HG03025 (cell line): ENCODE data around the gene PSMC3.

Experiments
- ATAC-seq: cut with Tn5 transposase; IDR thresholded peaks from one replicate; pipeline ENCODE4 v1.9.1; 2021; ENCODE audit warnings: mild to moderate bottlenecking, moderate library complexity; ENCODE audit not compliant: unreplicated experiment, low FRiP score

PSMC3 gene

DNA sequence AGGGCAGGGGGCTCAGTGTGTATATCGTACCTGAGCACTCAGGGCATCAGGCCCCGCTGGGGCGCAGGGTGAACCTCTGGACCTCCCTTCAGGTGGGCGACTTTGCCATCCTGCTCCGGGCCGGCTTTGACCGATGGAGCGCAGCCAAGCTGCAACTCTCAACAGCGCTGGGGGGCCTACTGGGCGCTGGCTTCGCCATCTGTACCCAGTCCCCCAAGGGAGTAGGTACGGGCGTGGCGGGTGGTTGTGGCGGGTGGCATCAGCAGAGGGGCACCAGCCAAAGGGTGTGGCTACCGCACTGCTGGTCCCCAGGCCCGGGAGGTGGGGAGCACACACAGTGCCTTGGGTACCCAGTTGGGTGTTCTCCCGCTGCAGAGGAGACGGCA is 11.6 kb downstream of the PSMC3 start:
- no peak for ATAC-seq

DNA sequence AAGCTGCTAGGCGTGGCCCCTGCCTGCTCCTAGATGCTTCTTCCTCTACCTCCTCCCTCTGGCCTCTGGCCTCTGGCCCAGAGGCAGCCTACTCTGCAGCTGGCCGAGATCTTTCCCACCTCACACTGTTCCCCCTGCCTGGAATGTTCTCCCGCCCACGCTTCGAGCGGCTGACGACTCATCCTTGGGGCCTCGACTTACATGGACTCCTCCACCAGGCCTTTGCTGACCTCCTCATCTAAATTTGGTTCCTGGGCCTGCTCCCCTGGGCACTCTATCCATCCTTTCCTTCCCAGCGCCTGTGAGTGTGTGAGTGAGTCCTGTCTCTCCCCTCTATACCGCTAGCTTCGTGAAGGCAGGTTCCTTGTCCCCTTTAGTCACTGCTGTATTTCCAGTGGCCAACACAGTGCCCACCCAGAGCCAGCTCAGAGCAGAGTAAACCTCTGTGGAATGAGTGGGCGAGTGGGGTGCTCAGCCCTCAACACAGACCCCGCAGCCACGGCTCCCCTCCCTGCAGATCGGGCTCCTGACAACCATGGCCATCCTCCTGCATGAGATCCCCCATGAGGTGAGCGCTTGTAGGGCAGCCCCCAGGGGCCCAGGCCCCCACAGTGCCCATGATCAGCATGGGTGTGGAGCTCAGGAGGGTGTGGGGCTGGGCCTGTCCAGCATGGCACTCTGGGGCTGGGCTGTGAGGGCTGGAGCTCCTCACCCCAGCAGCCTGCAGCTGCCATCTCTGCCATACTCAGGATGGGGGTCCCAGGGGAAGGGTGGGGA is 12.1 kb downstream of the PSMC3 start:
- ATAC-seq: no peak

- no peak for ATAC-seq
Measured at GRCh38 chr11:47413351-47413750, 12.9 kb downstream of the PSMC3 start.

DNA sequence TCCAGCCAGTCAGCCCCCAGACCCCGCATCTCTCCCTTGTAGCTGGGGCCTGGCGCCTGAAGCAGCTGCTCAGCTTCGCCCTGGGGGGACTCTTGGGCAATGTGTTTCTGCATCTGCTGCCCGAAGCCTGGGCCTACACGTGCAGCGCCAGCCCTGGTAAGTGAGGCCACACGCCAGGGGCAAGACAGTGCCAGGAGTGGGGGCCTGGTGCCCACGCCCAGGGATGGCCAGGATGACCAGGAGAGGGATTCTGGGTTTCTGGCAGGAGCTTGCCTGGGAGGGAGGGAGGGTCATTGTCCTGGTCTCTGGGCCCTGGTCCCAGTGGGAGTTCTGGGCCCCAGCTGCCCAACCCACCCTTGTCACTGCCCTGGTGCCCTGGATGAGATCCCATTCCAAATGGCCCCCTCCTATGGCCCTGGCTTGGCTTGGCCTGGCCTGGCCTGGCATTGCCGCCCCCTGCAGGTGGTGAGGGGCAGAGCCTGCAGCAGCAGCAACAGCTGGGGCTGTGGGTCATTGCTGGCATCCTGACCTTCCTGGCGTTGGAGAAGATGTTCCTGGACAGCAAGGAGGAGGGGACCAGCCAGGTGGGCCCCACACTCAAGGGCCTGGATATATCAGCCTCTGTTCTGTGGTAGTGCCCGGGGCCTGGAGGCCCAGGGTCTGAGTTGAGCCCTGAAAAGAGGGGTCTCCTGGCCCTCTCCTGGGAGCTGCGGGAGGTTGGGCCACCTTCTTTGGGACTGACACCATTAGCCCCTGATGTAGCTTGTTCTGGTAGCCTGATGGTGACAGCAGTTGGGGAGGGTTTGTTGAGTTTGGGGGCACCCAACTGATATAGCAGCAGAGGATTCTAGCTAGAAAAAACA is 14.1 kb downstream of the PSMC3 start:
- ATAC-seq: no peak

DNA sequence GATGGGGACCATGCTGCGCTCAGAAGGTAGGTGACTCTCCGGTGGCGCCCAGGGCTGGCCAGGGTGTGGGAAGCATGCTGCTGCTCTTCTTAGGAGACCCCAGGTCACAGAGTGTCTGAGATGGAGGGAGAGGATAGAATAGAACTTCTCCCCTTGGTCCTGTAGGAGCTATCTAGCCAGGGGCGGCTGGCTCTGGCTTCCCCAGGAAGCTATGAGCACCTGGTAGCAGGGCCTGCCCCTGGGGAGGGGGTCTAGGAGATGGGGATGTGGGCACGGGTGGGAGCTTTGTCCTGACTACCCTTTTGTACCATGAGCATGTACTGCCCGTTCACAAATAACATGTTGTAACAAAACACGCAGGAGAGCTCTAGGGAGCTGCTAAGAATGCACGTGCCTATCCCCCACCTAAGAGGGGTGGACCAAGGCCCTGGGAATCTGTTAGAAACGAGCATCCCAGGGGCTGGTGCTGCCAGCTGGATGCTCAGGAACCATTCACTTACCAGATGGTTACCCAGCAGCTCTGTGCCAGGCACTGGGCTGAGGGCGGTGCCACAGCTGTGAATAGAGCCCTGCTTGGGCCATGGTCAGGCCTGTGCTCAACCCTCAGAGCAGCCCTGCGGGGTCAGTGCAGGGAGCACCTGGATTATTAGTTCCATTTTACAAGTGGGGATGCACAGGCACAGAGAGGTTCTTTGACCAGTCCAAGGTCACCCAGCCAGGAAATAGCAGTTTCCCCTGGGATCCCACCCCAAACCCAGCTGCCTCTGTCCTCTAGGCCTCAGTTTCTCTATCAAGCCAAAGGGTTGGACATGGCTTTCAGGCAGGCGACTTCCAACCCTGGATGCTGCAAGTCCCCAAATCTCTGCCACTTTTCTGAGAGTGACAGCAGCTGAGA is 15.6 kb downstream of the PSMC3 start:
- ATAC-seq: no peak

DNA sequence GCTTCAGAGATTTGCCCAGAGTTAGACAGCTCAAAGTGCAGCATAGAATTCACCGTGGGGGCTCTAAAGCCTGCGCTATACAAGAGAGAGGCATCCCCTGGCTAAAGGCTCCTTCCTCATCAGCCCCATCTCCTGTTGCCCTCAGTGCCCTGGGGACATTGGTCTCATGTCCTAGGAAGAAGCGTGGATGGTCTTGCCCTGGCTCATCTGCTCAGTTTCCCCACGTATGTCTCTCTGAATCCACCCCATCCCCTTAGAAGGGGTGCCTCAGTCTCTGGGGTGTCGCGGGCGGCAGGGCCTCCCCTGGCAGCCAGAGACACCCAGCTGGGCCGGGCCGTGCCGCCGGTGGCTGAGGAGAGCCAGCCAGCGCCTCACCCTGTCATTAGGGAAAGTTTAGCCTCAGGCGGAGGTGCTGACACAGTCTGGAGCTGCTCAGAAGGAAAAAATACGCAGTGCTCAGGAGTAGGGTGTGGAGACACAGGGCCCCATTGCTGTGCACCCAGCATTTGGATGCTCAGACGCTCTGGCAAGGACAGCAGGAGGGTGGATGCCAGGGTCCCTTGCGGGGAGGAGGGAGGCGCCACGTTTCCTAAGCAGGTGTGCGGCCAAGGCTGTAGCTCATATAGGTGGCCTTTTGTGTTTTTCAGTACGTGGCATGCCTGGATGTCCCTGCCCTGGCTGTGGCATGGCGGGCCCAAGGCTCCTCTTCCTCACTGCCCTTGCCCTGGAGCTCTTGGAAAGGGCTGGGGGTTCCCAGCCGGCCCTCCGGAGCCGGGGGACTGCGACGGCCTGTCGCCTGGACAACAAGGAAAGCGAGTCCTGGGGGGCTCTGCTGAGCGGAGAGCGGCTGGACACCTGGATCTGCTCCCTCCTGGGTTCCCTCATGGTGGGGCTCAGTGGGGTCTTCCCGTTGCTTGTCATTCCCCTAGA is 16.5 kb downstream of the PSMC3 start:
- no peak for ATAC-seq

DNA sequence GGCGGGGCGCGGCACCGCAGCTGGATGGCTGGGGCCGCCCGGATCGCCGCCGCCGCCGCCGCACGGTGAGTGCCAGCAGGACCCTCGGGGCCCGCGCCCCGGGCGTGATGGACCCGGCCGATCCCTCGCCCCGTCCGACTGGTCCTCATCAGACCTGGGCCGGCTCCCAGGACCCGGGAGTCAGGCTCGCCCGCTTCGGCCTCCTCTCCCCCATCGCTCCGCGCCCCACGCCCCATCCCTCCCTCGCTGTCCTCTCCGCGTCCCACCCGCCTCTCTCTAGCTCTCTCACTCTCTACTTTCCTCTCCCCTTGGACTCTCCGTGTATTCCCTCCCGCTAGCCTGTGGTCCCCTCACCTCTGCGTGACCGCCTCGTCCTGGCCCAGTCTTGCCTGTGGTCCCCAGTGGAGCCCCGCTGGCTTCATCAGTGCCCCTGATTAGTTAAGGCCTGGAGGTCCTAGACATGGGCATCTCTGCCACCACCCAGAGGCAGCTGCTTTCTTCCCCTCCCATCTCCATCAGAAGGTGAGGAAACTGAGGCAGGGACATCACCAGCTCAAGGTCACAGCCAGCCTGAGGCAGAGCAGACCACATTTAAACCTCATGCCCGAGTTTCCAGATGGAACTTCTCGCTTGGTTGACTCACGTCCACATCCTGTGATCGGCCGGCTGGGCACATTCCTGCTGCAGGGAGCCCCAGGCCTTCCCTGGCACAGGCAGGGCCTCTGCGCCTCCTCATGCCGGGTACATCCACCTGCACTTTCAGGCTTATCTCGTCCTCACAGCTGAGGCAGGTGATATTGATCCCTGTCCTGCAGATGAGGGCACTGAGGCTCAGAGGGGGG is 17.4 kb downstream of the PSMC3 start:
- no peak for ATAC-seq

DNA sequence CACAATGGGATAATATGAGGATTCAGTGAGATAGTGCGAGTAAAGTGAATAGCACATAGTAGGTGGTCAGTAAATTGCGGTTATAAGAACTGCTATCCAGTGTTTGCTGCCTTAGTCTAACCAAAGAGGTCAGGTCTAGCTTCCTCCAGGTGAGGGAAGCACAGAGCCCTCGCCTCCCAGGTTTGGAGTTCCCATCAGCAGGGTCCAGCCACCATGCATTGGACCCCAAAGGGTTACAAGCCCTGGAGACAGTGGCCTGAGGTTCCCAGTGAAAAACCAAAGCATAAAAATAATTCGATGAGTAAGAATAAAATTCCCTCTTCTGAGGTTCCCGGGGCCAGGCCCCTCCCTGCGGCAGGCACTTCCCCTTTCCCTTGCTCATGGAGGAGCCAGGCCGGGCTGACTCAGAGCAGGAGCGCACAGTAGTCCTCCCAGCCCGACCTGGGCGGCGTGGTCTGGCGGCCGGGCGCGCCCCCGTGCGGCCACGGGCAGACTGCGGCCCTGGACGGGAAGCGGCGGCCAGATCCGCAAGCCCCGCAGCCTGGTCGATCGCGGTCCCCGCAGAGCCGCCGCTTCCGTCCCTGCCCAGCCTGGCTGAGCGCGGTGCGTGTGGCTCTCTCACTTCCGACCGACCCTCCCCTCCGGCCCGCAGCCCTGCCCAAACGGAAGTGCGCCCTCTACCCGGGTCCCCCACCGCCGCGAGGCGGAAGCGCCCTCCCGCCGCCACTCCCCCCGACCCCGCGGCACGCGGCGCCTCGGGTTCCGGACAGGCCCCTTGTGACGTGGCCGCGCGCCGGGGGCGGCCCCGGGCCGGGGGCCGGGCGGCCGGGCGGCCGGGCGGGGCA is 18.3 kb downstream of the PSMC3 start, which contains the start of gene SLC39A13:
Gene SLC39A13 (plus strand): TSS at position 845 of the 845 bp plus-strand sequence. CDS start 1,505 bp downstream, outside the sequence.
- peak; percentile 82 for ATAC-seq

GRCh38 chr11:47406896-47407745 is 19.1 kb downstream of the PSMC3 start:
- ATAC-seq: no peak

DNA sequence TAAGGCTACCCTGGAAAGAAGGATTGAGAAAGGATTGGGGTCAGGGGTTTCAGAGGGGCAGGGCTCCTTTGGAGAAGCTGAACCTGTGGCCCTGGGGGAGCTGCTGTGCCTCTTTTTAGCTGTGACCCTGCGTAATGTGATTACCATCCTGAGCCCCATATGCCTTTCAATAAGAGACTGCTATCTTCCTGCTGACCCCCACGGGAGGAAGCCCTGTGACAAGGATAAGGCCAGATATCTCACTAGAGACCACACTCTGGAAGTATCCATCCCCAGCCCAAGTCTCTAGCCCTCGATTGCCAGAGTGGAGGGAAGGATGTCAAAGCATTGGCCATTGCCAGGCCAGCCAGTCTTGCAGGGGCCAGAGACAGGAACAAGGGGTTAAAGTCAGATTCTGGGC is 22.7 kb downstream of the PSMC3 start:
- no peak for ATAC-seq

GRCh38 chr11:47403135-47403534 is 23.1 kb downstream of the PSMC3 start:
- no peak for ATAC-seq

DNA sequence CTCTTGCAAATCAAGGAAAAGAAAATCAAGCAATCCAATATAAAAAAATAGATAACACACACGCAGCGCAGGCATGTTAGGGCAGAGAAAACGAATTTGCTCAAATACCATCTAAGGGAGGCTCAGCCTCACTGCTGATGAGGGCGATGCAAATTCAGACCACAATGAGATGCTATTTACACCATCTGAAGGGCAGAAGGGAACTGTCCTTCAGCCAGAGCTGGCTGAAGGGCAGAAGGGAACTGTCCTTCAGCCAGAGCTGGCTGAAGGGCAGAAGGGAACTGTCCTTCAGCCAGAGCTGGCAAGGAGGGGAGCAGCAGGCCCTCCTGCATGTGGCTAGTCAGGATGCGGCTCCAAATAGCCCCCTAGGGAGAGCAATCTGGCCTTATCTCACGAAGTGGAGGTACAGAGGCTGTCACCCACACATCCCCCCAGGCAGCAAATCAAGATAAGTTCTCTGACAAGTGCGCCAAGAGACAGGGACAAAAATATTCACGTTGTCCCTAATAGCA is 25.4 kb downstream of the PSMC3 start:
- peak; percentile 50 for ATAC-seq

- peak; percentile 30 for ATAC-seq
Measured at GRCh38 chr11:47399860-47400767, 26.1 kb downstream of the PSMC3 start.

- no peak for ATAC-seq
Measured at GRCh38 chr11:47398551-47398950, 27.7 kb downstream of the PSMC3 start.

- ATAC-seq: no peak
Measured at GRCh38 chr11:47398011-47398410, 28.2 kb downstream of the PSMC3 start.

DNA sequence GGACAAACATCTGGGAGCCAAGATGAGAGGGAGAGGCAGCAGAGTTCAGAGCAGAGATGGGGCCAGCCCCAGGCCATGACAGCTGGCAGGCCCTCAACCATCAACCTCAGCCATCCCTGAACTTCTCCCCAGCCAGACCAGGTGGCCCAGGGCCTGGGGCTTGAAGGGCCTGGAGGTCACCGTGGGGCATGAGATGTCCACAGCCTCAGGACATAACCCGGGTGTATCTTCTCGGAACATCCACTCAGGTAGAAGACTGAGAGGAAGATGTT is 30.3 kb downstream of the PSMC3 start:
- no peak for ATAC-seq
